Neural cell (in vitro differentiated cells): ENCODE measurements around the gene CEMP1.

Experiments
- EP300 ChIP-seq: fragments of 450-650 bp; conservative IDR thresholded peaks from 2 replicates; pipeline ENCODE4 v1.6.1; 2014; ENCODE audit warnings: antibody characterized with exemption, mild to moderate bottlenecking, moderate library complexity; ENCODE audit not compliant: poor library complexity, severe bottlenecking
- EZH2 ChIP-seq: fragments of 200-600, 300-800 bp; shearing (Covaris generic), sonication (generic); IDR thresholded peaks from 2 replicates; pipeline ENCODE4 v1.6.1; 2014; ENCODE audit warnings: antibody characterized with exemption, low read length, borderline replicate concordance, mild to moderate bottlenecking; ENCODE audit not compliant: insufficient read depth, poor library complexity, severe bottlenecking
- MXI1 ChIP-seq: fragments of 450-650 bp; conservative IDR thresholded peaks from 2 replicates; pipeline ENCODE4 v1.6.1; 2014; ENCODE audit warnings: antibody characterized with exemption, mild to moderate bottlenecking; ENCODE audit not compliant: poor library complexity, severe bottlenecking
- POLR2AphosphoS5 ChIP-seq: IDR thresholded peaks from 2 replicates; pipeline ENCODE4 v1.6.1; 2012
- SMC3 ChIP-seq: fragments of 450-650 bp; conservative IDR thresholded peaks from 2 replicates; pipeline ENCODE4 v1.6.1; 2014; ENCODE audit warnings: antibody characterized with exemption, mild to moderate bottlenecking, moderate library complexity; ENCODE audit not compliant: poor library complexity
- TF ChIP-seq, protein P1 (sequence below): IDR thresholded peaks from 2 replicates; pipeline ENCODE4 v1.6.1; 2012; ENCODE audit warnings: borderline replicate concordance
- TF ChIP-seq, protein P2 (sequence below): fragments of 450-650 bp; IDR thresholded peaks from 2 replicates; pipeline ENCODE4 v1.5.1; 2014; ENCODE audit warnings: antibody characterized with exemption, mild to moderate bottlenecking, moderate library complexity; ENCODE audit not compliant: poor library complexity, severe bottlenecking

DNA sequence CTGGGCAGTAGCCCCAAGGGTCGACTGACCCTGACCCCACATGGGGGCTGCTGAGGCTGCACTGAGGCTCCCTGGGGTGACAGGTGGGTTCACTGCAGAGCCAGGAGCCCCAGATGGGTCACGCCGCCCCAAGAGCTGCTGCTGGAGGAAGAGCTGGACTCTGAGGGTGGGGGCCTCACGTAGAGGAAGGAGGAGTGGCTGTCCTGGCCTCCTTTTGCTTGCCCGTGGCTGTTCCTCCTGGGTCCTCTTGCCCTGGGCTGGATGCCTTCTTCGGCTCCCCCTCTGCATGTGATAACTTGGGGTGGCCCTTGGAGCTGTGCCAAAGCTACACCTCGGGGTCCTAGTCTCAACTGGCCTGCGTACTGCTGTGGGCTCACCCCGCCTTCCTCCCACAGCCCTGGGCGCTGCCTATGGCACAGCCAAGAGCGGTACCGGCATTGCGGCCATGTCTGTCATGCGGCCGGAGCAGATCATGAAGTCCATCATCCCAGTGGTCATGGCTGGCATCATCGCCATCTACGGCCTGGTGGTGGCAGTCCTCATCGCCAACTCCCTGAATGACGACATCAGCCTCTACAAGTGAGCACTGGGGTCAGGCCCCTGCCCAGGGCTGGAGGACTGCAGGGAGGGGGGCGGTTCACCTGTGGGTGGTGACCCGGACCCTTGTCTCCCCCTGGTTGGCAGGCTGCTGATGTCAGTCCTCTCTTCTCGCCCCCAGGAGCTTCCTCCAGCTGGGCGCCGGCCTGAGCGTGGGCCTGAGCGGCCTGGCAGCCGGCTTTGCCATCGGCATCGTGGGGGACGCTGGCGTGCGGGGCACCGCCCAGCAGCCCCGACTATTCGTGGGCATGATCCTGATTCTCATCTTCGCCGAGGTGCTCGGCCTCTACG lies 12.1 kb downstream of the CEMP1 start:
- TF ChIP-seq EP300 (no peak), EZH2 (no peak), SMC3 (no peak), MXI1 (no peak), POLR2AphosphoS5 (no peak)
- TF ChIP-seq, protein P1, sequence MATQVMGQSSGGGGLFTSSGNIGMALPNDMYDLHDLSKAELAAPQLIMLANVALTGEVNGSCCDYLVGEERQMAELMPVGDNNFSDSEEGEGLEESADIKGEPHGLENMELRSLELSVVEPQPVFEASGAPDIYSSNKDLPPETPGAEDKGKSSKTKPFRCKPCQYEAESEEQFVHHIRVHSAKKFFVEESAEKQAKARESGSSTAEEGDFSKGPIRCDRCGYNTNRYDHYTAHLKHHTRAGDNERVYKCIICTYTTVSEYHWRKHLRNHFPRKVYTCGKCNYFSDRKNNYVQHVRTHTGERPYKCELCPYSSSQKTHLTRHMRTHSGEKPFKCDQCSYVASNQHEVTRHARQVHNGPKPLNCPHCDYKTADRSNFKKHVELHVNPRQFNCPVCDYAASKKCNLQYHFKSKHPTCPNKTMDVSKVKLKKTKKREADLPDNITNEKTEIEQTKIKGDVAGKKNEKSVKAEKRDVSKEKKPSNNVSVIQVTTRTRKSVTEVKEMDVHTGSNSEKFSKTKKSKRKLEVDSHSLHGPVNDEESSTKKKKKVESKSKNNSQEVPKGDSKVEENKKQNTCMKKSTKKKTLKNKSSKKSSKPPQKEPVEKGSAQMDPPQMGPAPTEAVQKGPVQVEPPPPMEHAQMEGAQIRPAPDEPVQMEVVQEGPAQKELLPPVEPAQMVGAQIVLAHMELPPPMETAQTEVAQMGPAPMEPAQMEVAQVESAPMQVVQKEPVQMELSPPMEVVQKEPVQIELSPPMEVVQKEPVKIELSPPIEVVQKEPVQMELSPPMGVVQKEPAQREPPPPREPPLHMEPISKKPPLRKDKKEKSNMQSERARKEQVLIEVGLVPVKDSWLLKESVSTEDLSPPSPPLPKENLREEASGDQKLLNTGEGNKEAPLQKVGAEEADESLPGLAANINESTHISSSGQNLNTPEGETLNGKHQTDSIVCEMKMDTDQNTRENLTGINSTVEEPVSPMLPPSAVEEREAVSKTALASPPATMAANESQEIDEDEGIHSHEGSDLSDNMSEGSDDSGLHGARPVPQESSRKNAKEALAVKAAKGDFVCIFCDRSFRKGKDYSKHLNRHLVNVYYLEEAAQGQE, result no peak
- TF ChIP-seq, protein P2, sequence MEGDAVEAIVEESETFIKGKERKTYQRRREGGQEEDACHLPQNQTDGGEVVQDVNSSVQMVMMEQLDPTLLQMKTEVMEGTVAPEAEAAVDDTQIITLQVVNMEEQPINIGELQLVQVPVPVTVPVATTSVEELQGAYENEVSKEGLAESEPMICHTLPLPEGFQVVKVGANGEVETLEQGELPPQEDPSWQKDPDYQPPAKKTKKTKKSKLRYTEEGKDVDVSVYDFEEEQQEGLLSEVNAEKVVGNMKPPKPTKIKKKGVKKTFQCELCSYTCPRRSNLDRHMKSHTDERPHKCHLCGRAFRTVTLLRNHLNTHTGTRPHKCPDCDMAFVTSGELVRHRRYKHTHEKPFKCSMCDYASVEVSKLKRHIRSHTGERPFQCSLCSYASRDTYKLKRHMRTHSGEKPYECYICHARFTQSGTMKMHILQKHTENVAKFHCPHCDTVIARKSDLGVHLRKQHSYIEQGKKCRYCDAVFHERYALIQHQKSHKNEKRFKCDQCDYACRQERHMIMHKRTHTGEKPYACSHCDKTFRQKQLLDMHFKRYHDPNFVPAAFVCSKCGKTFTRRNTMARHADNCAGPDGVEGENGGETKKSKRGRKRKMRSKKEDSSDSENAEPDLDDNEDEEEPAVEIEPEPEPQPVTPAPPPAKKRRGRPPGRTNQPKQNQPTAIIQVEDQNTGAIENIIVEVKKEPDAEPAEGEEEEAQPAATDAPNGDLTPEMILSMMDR, result no peak
